ENCODE measurements around the gene CHD9. TPM values are rescaled to one million over a fixed set of nuclear protein-coding genes. Genes with fewer than 3 reads are reported as not detected.
A peak's percentile ranks its signal among the peaks of the same experiment; 100 is the strongest.

Gene CHD9
- total RNA-seq, 1 experiment from 2014 or later = 12.1 TPM

- DNase-seq (ENCODE audit: low spot score) = peak; percentile 60
Measured at GRCh38 chr16:53091466-53092211, 36.8 kb downstream of the CHD9 start.

GRCh38 chr16:53092284-53092683 is 37.5 kb downstream of the CHD9 start:
- DNase-seq (ENCODE audit: low spot score) = no peak

GRCh38 chr16:53093162-53093744 is 38.5 kb downstream of the CHD9 start:
- DNase-seq (ENCODE audit: low spot score) = no peak

GRCh38 chr16:53094013-53094630 is 39.3 kb downstream of the CHD9 start:
- DNase-seq (ENCODE audit: low spot score) = peak; percentile 59

GRCh38 chr16:53097190-53097589 is 42.4 kb downstream of the CHD9 start:
- DNase-seq (ENCODE audit: low spot score) = no peak

- DNase-seq (ENCODE audit: low spot score) = peak; percentile 92
Measured at GRCh38 chr16:53098526-53099317, 43.9 kb downstream of the CHD9 start.

- DNase-seq (ENCODE audit: low spot score) = peak; percentile 95
Measured at GRCh38 chr16:53099318-53100130, 44.7 kb downstream of the CHD9 start.

GRCh38 chr16:53100131-53100748 is 45.4 kb downstream of the CHD9 start:
- DNase-seq (ENCODE audit: low spot score) = no peak

GRCh38 chr16:53100889-53101288 is 46.1 kb downstream of the CHD9 start:
- no peak for DNase-seq (ENCODE audit: low spot score)

GRCh38 chr16:53103811-53104210 is 49.0 kb downstream of the CHD9 start:
- no peak for DNase-seq (ENCODE audit: low spot score)

- DNase-seq (ENCODE audit: low spot score) = no peak
Measured at GRCh38 chr16:53105565-53105964, 50.8 kb downstream of the CHD9 start.

- no peak for DNase-seq (ENCODE audit: low spot score)
Measured at GRCh38 chr16:53111078-53111791, 56.4 kb downstream of the CHD9 start.

GRCh38 chr16:53112015-53112414 is 57.2 kb downstream of the CHD9 start:
- DNase-seq (ENCODE audit: low spot score) = no peak

- no peak for DNase-seq (ENCODE audit: low spot score)
Measured at GRCh38 chr16:53115047-53115446, 60.3 kb downstream of the CHD9 start.

- no peak for DNase-seq (ENCODE audit: low spot score)
Measured at GRCh38 chr16:53115773-53116172, 61.0 kb downstream of the CHD9 start.

- DNase-seq (ENCODE audit: low spot score) = no peak
Measured at GRCh38 chr16:53121043-53121620, 66.3 kb downstream of the CHD9 start.

GRCh38 chr16:53121661-53122060 is 66.9 kb downstream of the CHD9 start:
- DNase-seq (ENCODE audit: low spot score) = no peak

GRCh38 chr16:53123747-53124146 is 69.0 kb downstream of the CHD9 start:
- no peak for DNase-seq (ENCODE audit: low spot score)

GRCh38 chr16:53126390-53126789 is 71.6 kb downstream of the CHD9 start:
- DNase-seq (ENCODE audit: low spot score) = no peak
